ENCODE measurements around the gene ORMDL3.
A peak's percentile ranks its signal among the peaks of the same experiment; 100 is the strongest.

Gene ORMDL3

GRCh38 chr17:39968761-39969160 lies 41.4 kb upstream of the ORMDL3 start:
- Histone ChIP-seq H3K9me3 (ENCODE audit: control insufficient read depth, low read length) (no peaks in the 10 kb centered on the region), H3K9ac (no peak overlapping the region), H3K36me3 (ENCODE audit: control insufficient read depth, insufficient read depth, low read length) (no peaks in the 10 kb centered on the region), H3K27ac (no peak overlapping the region), H3K79me2 (no peaks in the 10 kb centered on the region), H3K4me1 (peaks cover 21% of the 10 kb centered on the region), H2AFZ (peak overlapping the region; percentile 41), H3K27me3 (ENCODE audit: control insufficient read depth, insufficient read depth, low read length) (no peaks in the 10 kb centered on the region), H3K4me3 (ENCODE audit: low read depth, low read length) (no peak overlapping the region), H3K4me2 (ENCODE audit: low read length) (no peak overlapping the region)
- TF ChIP-seq CTCF (IDR thresholded peaks at IDR 0.05): no peak

- Histone ChIP-seq H3K4me2 (ENCODE audit: low read length) (no peak overlapping the region), H3K36me3 (ENCODE audit: control insufficient read depth, insufficient read depth, low read length) (no peaks in the 10 kb centered on the region), H3K27me3 (ENCODE audit: control insufficient read depth, insufficient read depth, low read length) (no peaks in the 10 kb centered on the region), H3K4me1 (peaks cover 14% of the 10 kb centered on the region), H3K9ac (no peak overlapping the region), H2AFZ (no peak overlapping the region), H3K4me3 (ENCODE audit: low read depth, low read length) (no peak overlapping the region), H3K79me2 (no peaks in the 10 kb centered on the region), H3K9me3 (ENCODE audit: control insufficient read depth, low read length) (no peaks in the 10 kb centered on the region), H3K27ac (no peak overlapping the region)
- no peak for TF ChIP-seq CTCF (IDR thresholded peaks at IDR 0.05)
Observed at GRCh38 chr17:39966771-39967170, 39.4 kb upstream of the ORMDL3 start.

- no peak for TF ChIP-seq CTCF (IDR thresholded peaks at IDR 0.05)
- Histone ChIP-seq H3K9me3 (ENCODE audit: control insufficient read depth, low read length) (no peaks in the 10 kb centered on the region), H2AFZ (no peak overlapping the region), H3K4me1 (peaks cover 6% of the 10 kb centered on the region), H3K4me3 (ENCODE audit: low read depth, low read length) (no peak overlapping the region), H3K9ac (no peak overlapping the region), H3K27ac (no peak overlapping the region), H3K27me3 (ENCODE audit: control insufficient read depth, insufficient read depth, low read length) (no peaks in the 10 kb centered on the region), H3K4me2 (ENCODE audit: low read length) (no peak overlapping the region), H3K36me3 (ENCODE audit: control insufficient read depth, insufficient read depth, low read length) (no peaks in the 10 kb centered on the region), H3K79me2 (no peaks in the 10 kb centered on the region)
Observed at GRCh38 chr17:39965017-39965699, 37.8 kb upstream of the ORMDL3 start.

- Histone ChIP-seq H3K9me3 (ENCODE audit: control insufficient read depth, low read length) (no peaks in the 10 kb centered on the region), H3K4me2 (ENCODE audit: low read length) (no peak overlapping the region), H3K27ac (no peak overlapping the region), H3K4me1 (peaks cover 4% of the 10 kb centered on the region), H3K79me2 (no peaks in the 10 kb centered on the region), H3K4me3 (ENCODE audit: low read depth, low read length) (no peak overlapping the region), H3K27me3 (ENCODE audit: control insufficient read depth, insufficient read depth, low read length) (no peaks in the 10 kb centered on the region), H3K36me3 (ENCODE audit: control insufficient read depth, insufficient read depth, low read length) (no peaks in the 10 kb centered on the region), H3K9ac (no peak overlapping the region), H2AFZ (no peak overlapping the region)
- no peak for TF ChIP-seq CTCF (IDR thresholded peaks at IDR 0.05)
Observed at GRCh38 chr17:39963829-39964228, 36.4 kb upstream of the ORMDL3 start.

GRCh38 chr17:39962642-39963220 lies 35.3 kb upstream of the ORMDL3 start, which contains the start of gene GSDMA:
Gene GSDMA (plus strand): TSS chr17:39963004. CDS start chr17:39965688, 2,684 bp downstream.
- Histone ChIP-seq H3K27me3 (ENCODE audit: control insufficient read depth, insufficient read depth, low read length) (no peaks in the 10 kb centered on the region), H3K4me3 (ENCODE audit: low read depth, low read length) (no peak within 1 kb of the TSS), H3K9ac (no peak within 1 kb of the TSS), H3K4me2 (ENCODE audit: low read length) (no peak within 1 kb of the TSS), H3K4me1 (no peaks in the 10 kb centered on the region), H3K27ac (no peak within 1 kb of the TSS), H3K9me3 (ENCODE audit: control insufficient read depth, low read length) (no peaks in the 10 kb centered on the region), H3K36me3 (ENCODE audit: control insufficient read depth, insufficient read depth, low read length) (no peaks in the 10 kb centered on the region), H2AFZ (no peak within 1 kb of the TSS), H3K79me2 (no peaks in the 10 kb centered on the region)
- no peak for TF ChIP-seq CTCF (IDR thresholded peaks at IDR 0.05)
